Kasumi-1 (cell line): ENCODE results near the gene TPGS1.

Source experiments
- DNase-seq, 2 experiments: peaks; one replicate each; lab custom pipeline; 2025; lab: John Stamatoyannopoulos, UW

The TPGS1 gene

DNA sequence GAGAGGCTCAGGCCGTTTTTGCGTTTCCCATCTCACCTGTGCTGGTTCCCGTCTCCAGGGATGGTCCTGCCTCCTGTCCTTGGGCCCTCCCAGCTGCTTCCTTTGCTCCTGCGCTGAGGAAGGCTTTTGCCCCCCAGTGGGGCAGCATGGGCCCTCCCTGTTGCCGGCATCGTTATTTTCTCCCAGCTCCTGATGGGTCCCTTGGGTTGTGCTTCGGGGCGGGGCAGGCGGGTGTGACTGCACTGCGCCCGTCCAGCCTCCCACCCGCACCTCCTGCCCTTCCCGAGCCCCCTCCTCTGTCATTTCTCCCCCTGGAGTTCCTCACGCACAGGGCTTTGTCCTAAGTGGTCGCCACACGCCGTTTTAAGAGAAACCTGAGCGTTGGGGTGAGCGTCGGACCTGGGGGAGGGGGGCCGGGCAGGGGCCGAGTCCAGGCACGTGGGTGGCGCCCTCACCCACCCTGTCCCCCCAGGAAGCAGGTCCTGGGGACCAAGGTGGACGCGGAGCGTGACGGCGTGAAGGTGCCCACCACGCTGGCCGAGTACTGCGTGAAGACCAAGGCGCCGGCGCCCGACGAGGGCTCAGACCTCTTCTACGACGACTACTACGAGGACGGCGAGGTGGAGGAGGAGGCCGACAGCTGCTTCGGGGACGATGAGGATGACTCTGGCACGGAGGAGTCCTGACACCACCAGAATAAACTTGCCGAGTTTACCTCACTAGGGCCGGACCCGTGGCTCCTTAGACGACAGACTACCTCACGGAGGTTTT is 33.8 kb downstream of the TPGS1 start:
- no peak for DNase-seq

GRCh38 chr19:541699-542098 is 34.4 kb downstream of the TPGS1 start:
- no peak for DNase-seq

- DNase-seq: no peak
These were observed 35.0 kb downstream of the TPGS1 start for GRCh38 chr19:542173-542866.

DNA sequence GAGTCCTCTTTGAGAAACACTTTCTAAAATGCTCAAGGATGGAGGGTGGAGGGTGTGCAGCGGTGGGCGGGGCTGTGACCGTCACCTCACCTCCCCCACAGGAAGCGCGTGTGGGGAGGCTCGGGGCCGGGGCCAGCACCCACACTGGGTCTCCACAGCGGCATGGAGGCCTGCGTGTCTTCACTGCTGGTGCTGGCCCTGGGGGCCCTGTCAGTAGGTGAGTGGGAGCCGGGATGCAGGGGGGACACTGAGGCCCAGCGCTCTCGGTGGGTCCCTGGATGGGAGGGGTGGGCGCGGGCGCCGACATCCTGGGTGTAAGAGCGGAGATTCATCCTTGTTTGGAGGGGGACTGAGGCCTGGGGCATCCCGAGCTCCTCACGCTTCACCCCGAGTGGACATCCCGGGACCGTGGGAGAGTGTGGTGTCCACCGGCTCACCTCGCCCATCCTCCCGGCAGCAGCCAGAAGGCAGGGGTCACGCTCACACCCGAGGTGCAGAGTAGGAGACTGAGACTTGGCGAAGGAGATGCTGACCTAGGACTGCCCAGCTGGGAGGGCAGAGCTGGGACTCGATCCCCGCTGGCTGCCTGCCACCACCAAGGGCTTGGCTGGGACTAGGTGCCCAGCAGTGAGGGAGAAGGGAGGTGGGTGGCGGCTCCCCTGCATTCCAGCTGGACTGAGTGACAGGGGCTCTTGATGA is 36.8 kb downstream of the TPGS1 start, which contains the start of gene GZMM:
Gene GZMM (plus strand): TSS at position 144 of the 699 bp plus-strand sequence. CDS start 19 bp downstream, at position 163.
- no peak for DNase-seq

- no peak for DNase-seq
These were observed 39.8 kb downstream of the TPGS1 start for GRCh38 chr19:547117-547516.

- DNase-seq: no peak
These were observed 40.8 kb downstream of the TPGS1 start for GRCh38 chr19:547836-548720.

- DNase-seq: no peak
These were observed 41.9 kb downstream of the TPGS1 start for GRCh38 chr19:548886-549830.

GRCh38 chr19:554817-555216 is 47.5 kb downstream of the TPGS1 start:
- DNase-seq: no peak

DNA sequence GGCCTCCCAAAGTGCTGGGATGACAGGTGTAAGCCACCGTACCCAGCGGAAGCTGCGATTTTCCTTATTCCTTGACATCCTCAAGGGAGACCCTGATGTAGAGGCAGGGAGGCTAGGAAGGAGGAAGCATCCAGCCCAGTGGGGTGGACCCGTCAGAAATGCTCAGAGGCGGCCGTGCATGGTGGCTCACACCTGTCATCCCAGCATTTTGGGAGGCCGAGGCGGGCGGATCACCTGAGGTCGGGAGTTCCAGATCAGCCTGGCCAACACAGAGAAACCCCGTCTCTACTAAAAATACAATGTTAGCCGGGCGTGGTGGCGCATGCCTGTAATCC is 48.1 kb downstream of the TPGS1 start:
- DNase-seq: no peak

GRCh38 chr19:556611-557382 is 49.5 kb downstream of the TPGS1 start:
- no peak for DNase-seq

- DNase-seq: no peak
These were observed 51.6 kb downstream of the TPGS1 start for GRCh38 chr19:558770-559439.

DNA sequence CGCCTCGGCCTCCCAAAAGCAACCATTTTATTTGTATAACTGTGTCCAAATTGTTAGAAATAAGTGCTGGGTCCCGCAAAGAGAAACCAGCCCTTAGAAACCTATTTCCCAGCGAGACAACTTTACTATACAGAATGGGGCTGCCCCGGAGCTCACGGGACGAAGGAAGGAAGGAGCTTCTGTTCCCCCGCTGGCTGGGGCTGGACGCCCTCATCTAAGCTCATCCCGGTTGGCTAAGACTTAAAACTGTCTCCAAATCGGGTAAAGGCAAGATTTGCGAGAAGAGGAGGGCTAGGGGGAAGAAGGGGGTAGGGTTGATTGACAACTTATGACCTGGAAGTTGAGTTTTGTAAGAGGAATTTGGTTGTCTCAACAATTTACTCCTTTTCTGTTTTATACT is 52.8 kb downstream of the TPGS1 start:
- DNase-seq: no peak

GRCh38 chr19:566403-566802 is 59.1 kb downstream of the TPGS1 start:
- DNase-seq: peak; percentile 99

- no peak for DNase-seq
These were observed 59.5 kb downstream of the TPGS1 start for GRCh38 chr19:566844-567243.

GRCh38 chr19:567296-567900 is 60.1 kb downstream of the TPGS1 start:
- no peak for DNase-seq
